ENCODE measurements around the gene SLC26A1. TPM values are rescaled to one million over a fixed set of nuclear protein-coding genes. Genes with fewer than 3 reads are reported as not detected.

SLC26A1 gene
- polyA plus RNA-seq, 1 donor from 2014 or later = 0.12 TPM

DNA sequence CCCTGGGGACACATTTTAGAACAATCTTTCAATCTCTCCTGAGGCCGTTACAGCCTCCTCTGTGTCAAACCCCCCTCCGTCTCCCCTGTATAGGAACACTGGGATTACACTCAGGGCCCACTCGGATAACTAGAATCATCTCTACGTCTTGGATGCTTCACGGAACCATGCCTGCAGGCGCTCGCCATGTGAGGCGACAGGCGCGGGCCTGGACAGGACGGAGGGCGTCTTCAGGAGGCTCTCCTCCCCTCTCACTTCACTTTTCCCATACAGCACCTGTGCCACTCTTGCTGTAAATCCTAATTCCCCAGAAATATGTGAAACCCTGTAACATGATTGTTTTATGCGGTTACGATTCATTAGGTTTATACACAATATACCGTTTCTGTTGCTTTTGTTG lies 10.4 kb downstream of the SLC26A1 start:
- Histone ChIP-seq H3K4me2 (ENCODE audit: low read length) (no peak overlapping the region), H3K9me2 (ENCODE audit: insufficient read depth, low read length) (no peaks in the 10 kb centered on the region), H4K20me1 (ENCODE audit: insufficient read depth) (no peaks in the 10 kb centered on the region), H3K9ac (ENCODE audit: low read length) (no peak overlapping the region), H3K27ac (ENCODE audit: low read length) (no peak overlapping the region), H2AFZ (ENCODE audit: low read depth, low read length) (no peak overlapping the region), H3K36me3 (ENCODE audit: insufficient read depth, low read length) (no peaks in the 10 kb centered on the region), H3F3A (ENCODE audit: insufficient read depth, low read length, poor library complexity, severe bottlenecking) (no peaks in the 10 kb centered on the region), H3K27me3 (ENCODE audit: insufficient read depth, low read depth, low read length) (no peaks in the 10 kb centered on the region), H3K9me3 (ENCODE audit: low read length) (no peaks in the 10 kb centered on the region), H3K4me3 (ENCODE audit: low read length) (no peak overlapping the region), H3K79me2 (replicated peaks; ENCODE audit: insufficient read depth, low read length) (no peaks in the 10 kb centered on the region)
- TF ChIP-seq RAD21 (conservative IDR thresholded peaks at IDR 0.05) (no peak), EZH2 (IDR thresholded peaks at IDR 0.05; ENCODE audit: borderline replicate concordance, insufficient read depth, low read length, poor library complexity, severe bottlenecking) (no peak), TAF1 (IDR thresholded peaks at IDR 0.05; ENCODE audit: low read depth) (no peak), MXI1 (conservative IDR thresholded peaks at IDR 0.05; ENCODE audit: poor library complexity, severe bottlenecking) (no peak), EP300 (conservative IDR thresholded peaks at IDR 0.05; ENCODE audit: poor library complexity, severe bottlenecking) (no peak), SMC3 (conservative IDR thresholded peaks at IDR 0.05; ENCODE audit: poor library complexity) (no peak), POLR2AphosphoS5 (IDR thresholded peaks at IDR 0.05) (no peak)
- TF ChIP-seq, protein P1, sequence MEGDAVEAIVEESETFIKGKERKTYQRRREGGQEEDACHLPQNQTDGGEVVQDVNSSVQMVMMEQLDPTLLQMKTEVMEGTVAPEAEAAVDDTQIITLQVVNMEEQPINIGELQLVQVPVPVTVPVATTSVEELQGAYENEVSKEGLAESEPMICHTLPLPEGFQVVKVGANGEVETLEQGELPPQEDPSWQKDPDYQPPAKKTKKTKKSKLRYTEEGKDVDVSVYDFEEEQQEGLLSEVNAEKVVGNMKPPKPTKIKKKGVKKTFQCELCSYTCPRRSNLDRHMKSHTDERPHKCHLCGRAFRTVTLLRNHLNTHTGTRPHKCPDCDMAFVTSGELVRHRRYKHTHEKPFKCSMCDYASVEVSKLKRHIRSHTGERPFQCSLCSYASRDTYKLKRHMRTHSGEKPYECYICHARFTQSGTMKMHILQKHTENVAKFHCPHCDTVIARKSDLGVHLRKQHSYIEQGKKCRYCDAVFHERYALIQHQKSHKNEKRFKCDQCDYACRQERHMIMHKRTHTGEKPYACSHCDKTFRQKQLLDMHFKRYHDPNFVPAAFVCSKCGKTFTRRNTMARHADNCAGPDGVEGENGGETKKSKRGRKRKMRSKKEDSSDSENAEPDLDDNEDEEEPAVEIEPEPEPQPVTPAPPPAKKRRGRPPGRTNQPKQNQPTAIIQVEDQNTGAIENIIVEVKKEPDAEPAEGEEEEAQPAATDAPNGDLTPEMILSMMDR (IDR thresholded peaks at IDR 0.05; ENCODE audit: poor library complexity, severe bottlenecking) = no peak
- TF ChIP-seq, protein P2, sequence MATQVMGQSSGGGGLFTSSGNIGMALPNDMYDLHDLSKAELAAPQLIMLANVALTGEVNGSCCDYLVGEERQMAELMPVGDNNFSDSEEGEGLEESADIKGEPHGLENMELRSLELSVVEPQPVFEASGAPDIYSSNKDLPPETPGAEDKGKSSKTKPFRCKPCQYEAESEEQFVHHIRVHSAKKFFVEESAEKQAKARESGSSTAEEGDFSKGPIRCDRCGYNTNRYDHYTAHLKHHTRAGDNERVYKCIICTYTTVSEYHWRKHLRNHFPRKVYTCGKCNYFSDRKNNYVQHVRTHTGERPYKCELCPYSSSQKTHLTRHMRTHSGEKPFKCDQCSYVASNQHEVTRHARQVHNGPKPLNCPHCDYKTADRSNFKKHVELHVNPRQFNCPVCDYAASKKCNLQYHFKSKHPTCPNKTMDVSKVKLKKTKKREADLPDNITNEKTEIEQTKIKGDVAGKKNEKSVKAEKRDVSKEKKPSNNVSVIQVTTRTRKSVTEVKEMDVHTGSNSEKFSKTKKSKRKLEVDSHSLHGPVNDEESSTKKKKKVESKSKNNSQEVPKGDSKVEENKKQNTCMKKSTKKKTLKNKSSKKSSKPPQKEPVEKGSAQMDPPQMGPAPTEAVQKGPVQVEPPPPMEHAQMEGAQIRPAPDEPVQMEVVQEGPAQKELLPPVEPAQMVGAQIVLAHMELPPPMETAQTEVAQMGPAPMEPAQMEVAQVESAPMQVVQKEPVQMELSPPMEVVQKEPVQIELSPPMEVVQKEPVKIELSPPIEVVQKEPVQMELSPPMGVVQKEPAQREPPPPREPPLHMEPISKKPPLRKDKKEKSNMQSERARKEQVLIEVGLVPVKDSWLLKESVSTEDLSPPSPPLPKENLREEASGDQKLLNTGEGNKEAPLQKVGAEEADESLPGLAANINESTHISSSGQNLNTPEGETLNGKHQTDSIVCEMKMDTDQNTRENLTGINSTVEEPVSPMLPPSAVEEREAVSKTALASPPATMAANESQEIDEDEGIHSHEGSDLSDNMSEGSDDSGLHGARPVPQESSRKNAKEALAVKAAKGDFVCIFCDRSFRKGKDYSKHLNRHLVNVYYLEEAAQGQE (IDR thresholded peaks at IDR 0.05; ENCODE audit: borderline replicate concordance) = no peak

DNA sequence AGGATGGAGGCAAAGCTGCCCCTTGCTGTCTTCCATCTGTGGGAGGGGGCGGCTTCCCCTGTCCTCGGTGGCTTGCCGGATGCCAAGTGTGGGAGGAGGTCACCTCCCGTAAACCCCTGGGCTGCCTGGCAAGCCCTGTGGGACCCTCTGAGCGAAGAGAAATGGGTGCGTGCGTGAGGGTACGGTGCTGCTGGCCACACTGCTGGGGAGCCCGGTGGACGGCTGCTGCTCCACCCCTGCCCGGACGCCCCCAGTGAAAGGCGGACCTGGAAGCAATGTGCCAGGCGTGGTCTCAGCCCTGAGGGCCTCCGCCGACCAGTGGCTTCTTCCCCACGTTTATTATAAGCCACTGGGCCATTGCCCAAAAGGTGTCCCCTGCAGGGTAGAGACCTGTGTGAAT lies 10.9 kb downstream of the SLC26A1 start:
- no peaks in the 10 kb centered on the region for H3K79me2 ChIP-seq (replicated peaks; ENCODE audit: insufficient read depth, low read length)
- no peak overlapping the region for H3K4me3 ChIP-seq (ENCODE audit: low read length)
- H3K27me3 ChIP-seq (ENCODE audit: insufficient read depth, low read depth, low read length) = no peaks in the 10 kb centered on the region
- no peak overlapping the region for H3K4me2 ChIP-seq (ENCODE audit: low read length)
- H3K27ac ChIP-seq (ENCODE audit: low read length) = no peak overlapping the region
- H3F3A ChIP-seq (ENCODE audit: insufficient read depth, low read length, poor library complexity, severe bottlenecking) = no peaks in the 10 kb centered on the region
- H3K36me3 ChIP-seq (ENCODE audit: insufficient read depth, low read length) = no peaks in the 10 kb centered on the region
- H4K20me1 ChIP-seq (ENCODE audit: insufficient read depth) = no peaks in the 10 kb centered on the region
- no peak overlapping the region for H3K9ac ChIP-seq (ENCODE audit: low read length)
- no peaks in the 10 kb centered on the region for H3K9me2 ChIP-seq (ENCODE audit: insufficient read depth, low read length)
- no peaks in the 10 kb centered on the region for H3K9me3 ChIP-seq (ENCODE audit: low read length)
- H2AFZ ChIP-seq (ENCODE audit: low read depth, low read length) = no peak overlapping the region
- TF ChIP-seq POLR2AphosphoS5 (IDR thresholded peaks at IDR 0.05) = no peak
- TF ChIP-seq TAF1 (IDR thresholded peaks at IDR 0.05; ENCODE audit: low read depth) = no peak
- TF ChIP-seq RAD21 (conservative IDR thresholded peaks at IDR 0.05) = no peak
- no peak for TF ChIP-seq MXI1 (conservative IDR thresholded peaks at IDR 0.05; ENCODE audit: poor library complexity, severe bottlenecking)
- no peak for TF ChIP-seq SMC3 (conservative IDR thresholded peaks at IDR 0.05; ENCODE audit: poor library complexity)
- TF ChIP-seq EZH2 (IDR thresholded peaks at IDR 0.05; ENCODE audit: borderline replicate concordance, insufficient read depth, low read length, poor library complexity, severe bottlenecking) = no peak
- TF ChIP-seq, protein P1 (IDR thresholded peaks at IDR 0.05; ENCODE audit: poor library complexity, severe bottlenecking) = no peak
- TF ChIP-seq, protein P2 (IDR thresholded peaks at IDR 0.05; ENCODE audit: borderline replicate concordance) = no peak
- no peak for TF ChIP-seq EP300 (conservative IDR thresholded peaks at IDR 0.05; ENCODE audit: poor library complexity, severe bottlenecking)

All from neural cell (in vitro differentiated cells).